IPS-20b (cell line): ENCODE results near the gene LASP1NB.

ENCODE experiments used
- H3K27ac ChIP-seq: one replicate; pipeline ENCODE4 v1.5.1; 2013; ENCODE audit warnings: low read length
- H3K27me3 ChIP-seq: 2 replicates; pipeline ENCODE4 v1.6.1; 2013; ENCODE audit warnings: mild to moderate bottlenecking, low read length, inconsistent platforms; ENCODE audit not compliant: insufficient read depth
- H3K36me3 ChIP-seq: 2 replicates; pipeline ENCODE4 v1.6.1; 2013; ENCODE audit warnings: low read depth, mild to moderate bottlenecking, inconsistent platforms, low read length, moderate library complexity; ENCODE audit not compliant: insufficient read depth
- H3K4me1 ChIP-seq: 2 replicates; pipeline ENCODE4 v1.6.1; 2013; ENCODE audit warnings: mild to moderate bottlenecking, control low read depth, inconsistent platforms, low read length, moderate library complexity; ENCODE audit not compliant: insufficient read depth
- H3K4me3 ChIP-seq: 2 replicates; pipeline ENCODE4 v1.5.1; 2013; ENCODE audit warnings: mild to moderate bottlenecking, low read length, inconsistent platforms
- H3K9ac ChIP-seq: 2 replicates; pipeline ENCODE4 v1.6.1; 2013; ENCODE audit warnings: low read depth, mild to moderate bottlenecking, inconsistent platforms, low read length, moderate library complexity
- H3K9me3 ChIP-seq: 2 replicates; pipeline ENCODE4 v1.6.1; 2013; ENCODE audit warnings: mild to moderate bottlenecking, low read depth, low read length, inconsistent platforms; ENCODE audit not compliant: insufficient read depth

LASP1NB gene

GRCh38 chr17:38898291-38898679 is 27.1 kb upstream of the LASP1NB start:
- no peak overlapping the region for H3K9ac ChIP-seq

GRCh38 chr17:38898812-38899348 is 26.5 kb upstream of the LASP1NB start:
- Histone ChIP-seq H3K4me3 (no peak overlapping the region), H3K9ac (no peak overlapping the region), H3K27me3 (no peaks in the 10 kb centered on the region), H3K4me1 (peaks cover 6% of the 10 kb centered on the region; the same call in 1 of the 2 replicates), H3K36me3 (peaks cover 70% of the 10 kb centered on the region), H3K9me3 (no peaks in the 10 kb centered on the region), H3K27ac (no peak overlapping the region)

More at GRCh38 chr17:38898291-38898679, 27.1 kb upstream of the LASP1NB start:
- Histone ChIP-seq H3K9me3 (no peaks in the 10 kb centered on the region), H3K4me1 (peaks cover 6% of the 10 kb centered on the region; the same call in 1 of the 2 replicates), H3K27ac (no peak overlapping the region), H3K27me3 (no peaks in the 10 kb centered on the region), H3K36me3 (peaks cover 68% of the 10 kb centered on the region), H3K4me3 (no peak overlapping the region)

DNA sequence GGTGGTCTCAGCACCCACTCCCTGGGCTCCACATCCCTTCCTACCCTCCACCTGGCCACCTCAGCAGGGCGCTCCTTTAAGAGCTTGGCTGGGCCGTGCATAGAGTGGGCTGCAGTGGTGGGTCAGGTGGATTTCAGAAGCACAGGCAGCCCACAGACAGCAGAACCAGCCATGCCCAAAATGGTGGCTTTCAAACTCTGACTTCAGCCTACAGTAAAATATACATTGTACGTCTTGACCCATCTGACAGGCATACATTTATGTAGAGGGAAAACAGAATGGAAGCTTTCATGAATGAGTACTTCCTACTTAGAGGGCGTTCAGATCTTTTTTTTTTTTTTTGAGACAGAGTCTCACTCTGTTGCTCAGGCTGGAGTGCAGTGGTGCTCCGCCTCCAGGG is 26.0 kb upstream of the LASP1NB start:
- Histone ChIP-seq H3K4me1 (peaks cover 3% of the 10 kb centered on the region; the same call in 1 of the 2 replicates), H3K4me3 (no peak overlapping the region), H3K27me3 (no peaks in the 10 kb centered on the region), H3K9ac (no peak overlapping the region), H3K9me3 (no peaks in the 10 kb centered on the region), H3K27ac (no peak overlapping the region), H3K36me3 (peaks cover 68% of the 10 kb centered on the region)

GRCh38 chr17:38900978-38901656 is 24.3 kb upstream of the LASP1NB start:
- Histone ChIP-seq H3K27ac (peak overlapping the region; percentile 26), H3K9ac (no peak overlapping the region; the same call in 1 of the 2 replicates), H3K36me3 (peaks cover 68% of the 10 kb centered on the region), H3K9me3 (no peaks in the 10 kb centered on the region), H3K4me3 (no peak overlapping the region), H3K4me1 (peaks cover 3% of the 10 kb centered on the region; the same call in 1 of the 2 replicates), H3K27me3 (no peaks in the 10 kb centered on the region)

DNA sequence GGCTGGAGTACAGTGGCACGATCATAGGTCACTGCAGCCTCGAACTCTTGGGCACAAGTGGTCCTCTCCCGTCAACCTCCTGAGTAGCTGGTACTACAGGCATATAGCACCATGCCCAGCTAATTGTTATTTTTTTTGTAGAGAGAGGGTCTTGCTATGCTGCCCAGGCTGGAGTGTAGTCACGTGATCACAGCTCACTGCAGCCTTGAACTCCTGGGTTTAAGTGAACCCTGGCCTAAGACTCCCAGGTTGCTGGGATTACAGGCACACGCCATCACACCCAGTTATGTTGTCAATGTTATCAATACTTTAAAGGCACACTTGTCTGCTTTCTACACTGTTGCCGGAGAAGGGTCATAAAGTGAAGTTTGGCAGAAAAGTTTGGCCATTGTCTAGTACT is 22.0 kb upstream of the LASP1NB start:
- no peak overlapping the region for H3K27ac ChIP-seq
- peaks cover 50% of the 10 kb centered on the region for H3K36me3 ChIP-seq

GRCh38 chr17:38904892-38905291 is 20.5 kb upstream of the LASP1NB start:
- Histone ChIP-seq H3K9me3 (no peaks in the 10 kb centered on the region), H3K4me1 (peaks cover 11% of the 10 kb centered on the region), H3K4me3 (no peak overlapping the region), H3K27ac (no peak overlapping the region), H3K27me3 (no peaks in the 10 kb centered on the region), H3K36me3 (peaks cover 41% of the 10 kb centered on the region), H3K9ac (no peak overlapping the region)

More for the DNA sequence above, 22.0 kb upstream of the LASP1NB start:
- Histone ChIP-seq H3K4me1 (peaks cover 8% of the 10 kb centered on the region), H3K9me3 (no peaks in the 10 kb centered on the region), H3K4me3 (no peak overlapping the region), H3K9ac (no peak overlapping the region), H3K27me3 (no peaks in the 10 kb centered on the region)

DNA sequence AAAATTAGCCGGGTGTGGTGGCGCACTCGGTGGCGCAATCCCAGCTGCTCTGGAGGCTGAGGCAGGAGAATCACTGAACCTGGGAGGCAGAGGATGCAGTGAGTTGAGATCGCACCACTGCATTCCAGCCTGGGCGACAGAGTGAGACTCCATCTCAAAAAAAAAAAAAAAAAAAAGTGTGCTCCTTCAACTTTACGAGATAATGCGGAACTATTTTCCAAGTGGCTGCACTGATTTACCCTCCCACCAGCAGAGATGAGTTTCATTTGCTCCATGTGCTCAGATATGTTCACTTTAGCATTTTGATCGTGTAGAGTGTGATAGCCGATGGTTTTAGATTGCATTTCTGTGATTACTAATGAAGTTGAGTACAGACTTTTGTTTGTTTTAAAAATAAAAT is 20.0 kb upstream of the LASP1NB start:
- Histone ChIP-seq H3K36me3 (peaks cover 44% of the 10 kb centered on the region), H3K9me3 (no peaks in the 10 kb centered on the region), H3K9ac (no peak overlapping the region)

GRCh38 chr17:38906460-38907228 is 18.8 kb upstream of the LASP1NB start:
- Histone ChIP-seq H3K9me3 (no peaks in the 10 kb centered on the region), H3K27ac (no peak overlapping the region), H3K36me3 (peaks cover 32% of the 10 kb centered on the region), H3K4me1 (peaks cover 8% of the 10 kb centered on the region), H3K9ac (no peak overlapping the region; the same call in 1 of the 2 replicates), H3K27me3 (no peaks in the 10 kb centered on the region), H3K4me3 (no peak overlapping the region)

More for the DNA sequence above, 20.0 kb upstream of the LASP1NB start:
- Histone ChIP-seq H3K4me1 (peaks cover 11% of the 10 kb centered on the region), H3K27me3 (no peaks in the 10 kb centered on the region), H3K4me3 (no peak overlapping the region), H3K27ac (no peak overlapping the region)

DNA sequence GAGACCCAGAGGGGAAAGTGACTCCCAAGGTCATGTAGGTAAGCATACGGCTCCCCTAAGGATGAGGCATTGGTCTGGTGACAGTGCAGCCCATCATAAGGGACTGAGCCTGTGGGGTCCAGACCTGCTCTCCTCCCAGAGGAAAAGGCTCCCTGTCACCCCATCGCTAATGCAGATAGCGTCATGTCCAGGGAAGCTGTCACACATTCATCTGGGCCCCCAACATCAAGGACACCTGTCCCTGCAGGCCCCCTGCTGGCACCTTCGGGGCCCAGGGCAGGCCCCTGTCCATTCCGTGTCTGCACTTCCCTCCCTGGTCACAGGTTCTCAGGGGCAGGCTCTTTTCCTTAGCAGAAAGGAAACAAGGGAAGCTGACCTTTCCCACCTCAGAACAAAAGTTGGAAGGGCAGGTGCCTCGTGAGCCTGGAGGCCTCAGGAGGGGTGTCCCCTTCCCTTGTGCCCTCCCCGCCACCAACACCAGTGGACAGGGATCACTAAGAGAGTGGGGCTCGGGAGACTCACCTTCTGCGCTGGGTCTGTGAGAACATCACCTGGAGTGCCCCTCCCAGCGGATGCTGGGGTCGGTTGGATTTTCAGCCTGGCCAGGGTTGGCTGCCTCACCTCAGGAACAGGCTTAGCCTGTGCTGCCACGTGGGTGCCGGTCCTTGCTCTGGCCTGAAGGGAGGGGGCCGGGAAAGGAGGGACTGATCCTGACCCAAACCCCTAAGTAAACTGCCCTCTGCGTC is 17.3 kb upstream of the LASP1NB start:
- Histone ChIP-seq H3K27ac (no peak overlapping the region), H3K4me3 (no peak overlapping the region), H3K4me1 (peaks cover 8% of the 10 kb centered on the region), H3K9me3 (no peaks in the 10 kb centered on the region), H3K36me3 (peaks cover 29% of the 10 kb centered on the region), H3K27me3 (no peaks in the 10 kb centered on the region), H3K9ac (peak overlapping the region; percentile 58; the same call in 1 of the 2 replicates)

GRCh38 chr17:38908676-38909181 is 16.7 kb upstream of the LASP1NB start:
- H3K9me3 ChIP-seq: no peaks in the 10 kb centered on the region
- no peaks in the 10 kb centered on the region for H3K27me3 ChIP-seq
- no peak overlapping the region for H3K4me3 ChIP-seq
- peaks cover 25% of the 10 kb centered on the region for H3K36me3 ChIP-seq
- H3K4me1 ChIP-seq: peaks cover 8% of the 10 kb centered on the region
- H3K27ac ChIP-seq: no peak overlapping the region
- H3K9ac ChIP-seq: peak overlapping the region; percentile 58; the same call in 1 of the 2 replicates

GRCh38 chr17:38910325-38910724 is 15.1 kb upstream of the LASP1NB start:
- no peak overlapping the region for H3K27ac ChIP-seq
- H3K4me3 ChIP-seq: no peak overlapping the region
- H3K27me3 ChIP-seq: no peaks in the 10 kb centered on the region
- H3K4me1 ChIP-seq: peaks cover 8% of the 10 kb centered on the region
- no peaks in the 10 kb centered on the region for H3K9me3 ChIP-seq
- no peak overlapping the region for H3K9ac ChIP-seq
- H3K36me3 ChIP-seq: peaks cover 28% of the 10 kb centered on the region
